ENCODE data around the gene PIK3CD.

DNA sequence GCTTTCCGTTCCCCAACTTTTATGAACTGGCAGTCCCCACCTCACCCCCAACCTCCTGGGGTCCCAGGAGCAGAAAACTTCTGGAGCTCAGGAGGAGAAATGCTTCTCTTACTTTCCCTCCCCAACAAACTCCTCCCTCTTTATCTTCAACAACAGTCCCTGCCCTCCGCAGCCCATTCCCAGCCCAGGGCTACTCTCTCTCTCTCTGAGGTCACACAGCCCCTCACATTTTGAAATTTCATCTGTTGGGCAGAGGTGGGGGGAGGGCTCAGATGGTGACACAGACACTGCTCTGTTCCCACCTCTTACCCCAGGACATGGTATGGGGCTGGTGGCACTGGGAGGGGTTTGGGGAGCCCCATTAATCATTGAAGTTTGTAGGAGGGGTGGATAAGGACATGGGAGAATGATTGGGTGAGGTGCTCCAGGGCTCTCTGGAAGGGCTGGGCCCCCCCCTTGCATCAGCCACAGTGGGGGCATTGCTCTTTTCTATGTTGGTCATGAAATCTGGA, 6.0 kb downstream of the PIK3CD start:
- TF ChIP-seq POLR2A (IDR thresholded peaks at IDR 0.05), result no peak
- TF ChIP-seq, protein P1, sequence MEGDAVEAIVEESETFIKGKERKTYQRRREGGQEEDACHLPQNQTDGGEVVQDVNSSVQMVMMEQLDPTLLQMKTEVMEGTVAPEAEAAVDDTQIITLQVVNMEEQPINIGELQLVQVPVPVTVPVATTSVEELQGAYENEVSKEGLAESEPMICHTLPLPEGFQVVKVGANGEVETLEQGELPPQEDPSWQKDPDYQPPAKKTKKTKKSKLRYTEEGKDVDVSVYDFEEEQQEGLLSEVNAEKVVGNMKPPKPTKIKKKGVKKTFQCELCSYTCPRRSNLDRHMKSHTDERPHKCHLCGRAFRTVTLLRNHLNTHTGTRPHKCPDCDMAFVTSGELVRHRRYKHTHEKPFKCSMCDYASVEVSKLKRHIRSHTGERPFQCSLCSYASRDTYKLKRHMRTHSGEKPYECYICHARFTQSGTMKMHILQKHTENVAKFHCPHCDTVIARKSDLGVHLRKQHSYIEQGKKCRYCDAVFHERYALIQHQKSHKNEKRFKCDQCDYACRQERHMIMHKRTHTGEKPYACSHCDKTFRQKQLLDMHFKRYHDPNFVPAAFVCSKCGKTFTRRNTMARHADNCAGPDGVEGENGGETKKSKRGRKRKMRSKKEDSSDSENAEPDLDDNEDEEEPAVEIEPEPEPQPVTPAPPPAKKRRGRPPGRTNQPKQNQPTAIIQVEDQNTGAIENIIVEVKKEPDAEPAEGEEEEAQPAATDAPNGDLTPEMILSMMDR (IDR thresholded peaks at IDR 0.05), result no peak
- no peak for TF ChIP-seq POLR2AphosphoS5 (IDR thresholded peaks at IDR 0.05; ENCODE audit: insufficient read depth in 1 of 2, low read depth in 1 of 2)

Measured in vagina (tissue), 2 donors.